Measurements from ENCODE around the gene SUMF1.
"Not testable (repeated sequence)": the region's sequence is repeated elsewhere in the genome, so short reads cannot be mapped to it uniquely, and the experiment has no call there.

Gene SUMF1

GRCh38 chr3:4340077-4340410 lies 127.0 kb downstream of the SUMF1 start:
- H3K27ac Mint-ChIP-seq = no peak overlapping the region
- no peaks in the 10 kb centered on the region for H3K9me3 Mint-ChIP-seq
- ATAC-seq (no peak), DNase-seq (ENCODE audit: low spot score in 2 of 2) (no peak)
- no peaks in the 10 kb centered on the region for H3K36me3 Mint-ChIP-seq
- H3K4me1 Mint-ChIP-seq = no peaks in the 10 kb centered on the region
- no peak overlapping the region for H3K4me3 Mint-ChIP-seq

GRCh38 chr3:4338751-4339150 lies 128.3 kb downstream of the SUMF1 start:
- DNase-seq (ENCODE audit: low spot score in 2 of 2) = no peak

GRCh38 chr3:4336850-4337546 lies 130.1 kb downstream of the SUMF1 start:
- ATAC-seq = no peak
- no peak for DNase-seq (ENCODE audit: low spot score in 2 of 2)
- Mint-ChIP-seq H3K4me3 (no peak overlapping the region), H3K27ac (no peak overlapping the region), H3K9me3 (no peaks in the 10 kb centered on the region), H3K4me1 (no peaks in the 10 kb centered on the region), H3K36me3 (no peaks in the 10 kb centered on the region)

More at GRCh38 chr3:4338751-4339150, 128.3 kb downstream of the SUMF1 start:
- no peaks in the 10 kb centered on the region for H3K4me1 Mint-ChIP-seq
- no peaks in the 10 kb centered on the region for H3K36me3 Mint-ChIP-seq
- ATAC-seq = no peak
- H3K4me3 Mint-ChIP-seq = no peak overlapping the region
- no peaks in the 10 kb centered on the region for H3K9me3 Mint-ChIP-seq
- no peak overlapping the region for H3K27ac Mint-ChIP-seq

- ATAC-seq (no peak), DNase-seq (ENCODE audit: low spot score in 2 of 2) (no peak)
- Mint-ChIP-seq H3K9me3 (no peaks in the 10 kb centered on the region), H3K27ac (no peak overlapping the region), H3K4me3 (no peak overlapping the region), H3K36me3 (no peaks in the 10 kb centered on the region), H3K4me1 (no peaks in the 10 kb centered on the region)
Observed at GRCh38 chr3:4335840-4336562, 131.1 kb downstream of the SUMF1 start.

- Mint-ChIP-seq H3K4me3 (no peak overlapping the region), H3K4me1 (no peaks in the 10 kb centered on the region), H3K9me3 (peaks cover 8% of the 10 kb centered on the region), H3K27ac (no peak overlapping the region), H3K36me3 (no peaks in the 10 kb centered on the region)
- ATAC-seq (no peak), DNase-seq (ENCODE audit: low spot score in 2 of 2) (no peak)
Observed at GRCh38 chr3:4334548-4334947, 132.5 kb downstream of the SUMF1 start.

GRCh38 chr3:4332991-4333390 lies 134.1 kb downstream of the SUMF1 start:
- Mint-ChIP-seq H3K4me3 (no peak overlapping the region), H3K4me1 (no peaks in the 10 kb centered on the region), H3K27ac (no peak overlapping the region), H3K9me3 (peaks cover 9% of the 10 kb centered on the region), H3K36me3 (no peaks in the 10 kb centered on the region)
- DNase-seq (ENCODE audit: low spot score in 2 of 2) (no peak), ATAC-seq (no peak)

GRCh38 chr3:4332574-4332973 lies 134.5 kb downstream of the SUMF1 start:
- DNase-seq (ENCODE audit: low spot score in 2 of 2) = no peak
- H3K4me3 Mint-ChIP-seq = no peak overlapping the region
- no peak overlapping the region for H3K27ac Mint-ChIP-seq
- no peak for ATAC-seq
- H3K36me3 Mint-ChIP-seq = no peaks in the 10 kb centered on the region
- peaks cover 9% of the 10 kb centered on the region for H3K9me3 Mint-ChIP-seq
- H3K4me1 Mint-ChIP-seq = no peaks in the 10 kb centered on the region

GRCh38 chr3:4332111-4332510 lies 135.0 kb downstream of the SUMF1 start:
- no peak overlapping the region for H3K4me3 Mint-ChIP-seq
- no peak for DNase-seq (ENCODE audit: low spot score in 2 of 2)
- ATAC-seq = no peak
- no peaks in the 10 kb centered on the region for H3K4me1 Mint-ChIP-seq
- H3K27ac Mint-ChIP-seq = no peak overlapping the region
- peaks cover 9% of the 10 kb centered on the region for H3K9me3 Mint-ChIP-seq
- H3K36me3 Mint-ChIP-seq = no peaks in the 10 kb centered on the region

- DNase-seq (ENCODE audit: low spot score in 2 of 2); H3K9me3 Mint-ChIP-seq; H3K27ac Mint-ChIP-seq; H3K36me3 Mint-ChIP-seq; H3K4me1 Mint-ChIP-seq; ATAC-seq; H3K4me3 Mint-ChIP-seq: not testable (repeated sequence)
Observed at GRCh38 chr3:4329806-4330205, 137.3 kb downstream of the SUMF1 start.

- no peak overlapping the region for H3K4me3 Mint-ChIP-seq
- DNase-seq (ENCODE audit: low spot score in 2 of 2) (no peak), ATAC-seq (no peak)
- peaks cover 9% of the 10 kb centered on the region for H3K9me3 Mint-ChIP-seq
- H3K36me3 Mint-ChIP-seq = no peaks in the 10 kb centered on the region
- no peaks in the 10 kb centered on the region for H3K4me1 Mint-ChIP-seq
- no peak overlapping the region for H3K27ac Mint-ChIP-seq
Observed at GRCh38 chr3:4326868-4327267, 140.2 kb downstream of the SUMF1 start.

- Mint-ChIP-seq H3K9me3 (no peaks in the 10 kb centered on the region), H3K4me1 (no peaks in the 10 kb centered on the region), H3K36me3 (no peaks in the 10 kb centered on the region), H3K27ac (no peak overlapping the region), H3K4me3 (no peak overlapping the region)
- DNase-seq (ENCODE audit: low spot score in 2 of 2) = no peak
- no peak for ATAC-seq
Observed at GRCh38 chr3:4323246-4324027, 143.6 kb downstream of the SUMF1 start.

GRCh38 chr3:4322635-4323034 lies 144.4 kb downstream of the SUMF1 start:
- no peaks in the 10 kb centered on the region for H3K4me1 Mint-ChIP-seq
- DNase-seq (ENCODE audit: low spot score in 2 of 2) (no peak), ATAC-seq (no peak)
- no peaks in the 10 kb centered on the region for H3K36me3 Mint-ChIP-seq
- no peak overlapping the region for H3K4me3 Mint-ChIP-seq
- H3K9me3 Mint-ChIP-seq = no peaks in the 10 kb centered on the region
- no peak overlapping the region for H3K27ac Mint-ChIP-seq

- no peaks in the 10 kb centered on the region for H3K4me1 Mint-ChIP-seq
- H3K4me3 Mint-ChIP-seq = no peak overlapping the region
- no peak for DNase-seq (ENCODE audit: low spot score in 2 of 2)
Observed at GRCh38 chr3:4321732-4322131, 145.3 kb downstream of the SUMF1 start.

GRCh38 chr3:4320096-4320911 lies 146.8 kb downstream of the SUMF1 start:
- H3K36me3 Mint-ChIP-seq = peaks cover 13% of the 10 kb centered on the region
- DNase-seq (ENCODE audit: low spot score in 2 of 2) (no peak), ATAC-seq (no peak)
- H3K9me3 Mint-ChIP-seq = no peaks in the 10 kb centered on the region
- H3K4me1 Mint-ChIP-seq = no peaks in the 10 kb centered on the region
- H3K4me3 Mint-ChIP-seq = no peak overlapping the region
- H3K27ac Mint-ChIP-seq = no peak overlapping the region

More at GRCh38 chr3:4321732-4322131, 145.3 kb downstream of the SUMF1 start:
- Mint-ChIP-seq H3K9me3 (no peaks in the 10 kb centered on the region), H3K36me3 (peaks cover 4% of the 10 kb centered on the region), H3K27ac (no peak overlapping the region)
- ATAC-seq = no peak

GRCh38 chr3:4314688-4315087 lies 152.4 kb downstream of the SUMF1 start:
- Mint-ChIP-seq H3K27ac (no peak overlapping the region), H3K9me3 (no peaks in the 10 kb centered on the region), H3K4me1 (no peaks in the 10 kb centered on the region), H3K36me3 (peaks cover 19% of the 10 kb centered on the region), H3K4me3 (no peak overlapping the region)
- no peak for ATAC-seq
- no peak for DNase-seq (ENCODE audit: low spot score in 2 of 2)

Data from stimulated activated effector memory CD8-positive, alpha-beta T cell treated with anti-CD3 and anti-CD28 coated beads, Interleukin-12 subunit alpha, Interleukin-12 subunit beta, amount 100 ng/mL, for 72 hours (primary cell).